GM21529 (cell line): ENCODE results near the gene ESPN.
A peak's percentile ranks its signal among the peaks of the same experiment; 100 is the strongest.
"Not testable (repeated sequence)": the region's sequence is repeated elsewhere in the genome, so short reads cannot be mapped to it uniquely, and the experiment has no call there.

Experiments
- ATAC-seq: cut with Tn5 transposase; IDR thresholded peaks from one replicate; pipeline ENCODE4 v1.9.1; 2021; ENCODE audit not compliant: unreplicated experiment

The ESPN gene, protein sequence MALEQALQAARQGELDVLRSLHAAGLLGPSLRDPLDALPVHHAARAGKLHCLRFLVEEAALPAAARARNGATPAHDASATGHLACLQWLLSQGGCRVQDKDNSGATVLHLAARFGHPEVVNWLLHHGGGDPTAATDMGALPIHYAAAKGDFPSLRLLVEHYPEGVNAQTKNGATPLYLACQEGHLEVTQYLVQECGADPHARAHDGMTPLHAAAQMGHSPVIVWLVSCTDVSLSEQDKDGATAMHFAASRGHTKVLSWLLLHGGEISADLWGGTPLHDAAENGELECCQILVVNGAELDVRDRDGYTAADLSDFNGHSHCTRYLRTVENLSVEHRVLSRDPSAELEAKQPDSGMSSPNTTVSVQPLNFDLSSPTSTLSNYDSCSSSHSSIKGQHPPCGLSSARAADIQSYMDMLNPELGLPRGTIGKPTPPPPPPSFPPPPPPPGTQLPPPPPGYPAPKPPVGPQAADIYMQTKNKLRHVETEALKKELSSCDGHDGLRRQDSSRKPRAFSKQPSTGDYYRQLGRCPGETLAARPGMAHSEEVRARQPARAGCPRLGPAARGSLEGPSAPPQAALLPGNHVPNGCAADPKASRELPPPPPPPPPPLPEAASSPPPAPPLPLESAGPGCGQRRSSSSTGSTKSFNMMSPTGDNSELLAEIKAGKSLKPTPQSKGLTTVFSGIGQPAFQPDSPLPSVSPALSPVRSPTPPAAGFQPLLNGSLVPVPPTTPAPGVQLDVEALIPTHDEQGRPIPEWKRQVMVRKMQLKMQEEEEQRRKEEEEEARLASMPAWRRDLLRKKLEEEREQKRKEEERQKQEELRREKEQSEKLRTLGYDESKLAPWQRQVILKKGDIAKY

GRCh38 chr1:6424619-6425593 lies at the start of gene ESPN:
TSS of gene ESPN (plus strand) at chr1:6424776. CDS start at chr1:6424956, 180 bp downstream.
- ATAC-seq = no peak

DNA sequence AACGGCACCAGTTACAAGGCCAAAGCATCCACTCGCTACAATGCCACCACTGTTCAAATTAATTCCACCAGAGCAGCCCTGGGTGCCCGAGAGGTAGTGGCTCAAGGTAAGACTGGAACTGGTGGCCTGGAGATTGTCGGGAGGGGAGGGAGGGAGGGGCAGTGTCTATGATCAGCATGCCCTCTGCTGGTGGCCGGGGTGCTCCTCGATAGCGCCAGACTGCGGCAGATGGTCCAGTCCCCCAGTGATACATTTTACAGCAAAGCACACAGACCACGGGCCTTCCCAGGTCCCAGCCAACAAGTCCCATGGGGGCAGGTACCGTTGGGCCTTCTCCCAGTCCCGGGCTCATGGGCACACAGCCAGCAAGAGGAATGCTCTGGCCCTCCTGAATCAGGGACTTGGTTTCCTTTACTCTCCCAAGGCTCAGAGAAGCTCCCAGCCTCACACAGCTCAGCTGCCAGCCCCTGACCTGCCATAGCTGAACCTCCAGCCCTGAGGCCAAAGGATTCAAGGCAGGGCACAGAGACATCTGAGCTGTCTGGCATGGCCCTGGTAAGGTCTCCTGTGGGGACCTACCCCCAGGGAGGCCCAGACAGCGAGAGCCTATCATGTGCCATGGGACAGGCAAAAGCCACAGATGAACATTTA lies 46.4 kb upstream of the ESPN start:
- no peak for ATAC-seq

DNA sequence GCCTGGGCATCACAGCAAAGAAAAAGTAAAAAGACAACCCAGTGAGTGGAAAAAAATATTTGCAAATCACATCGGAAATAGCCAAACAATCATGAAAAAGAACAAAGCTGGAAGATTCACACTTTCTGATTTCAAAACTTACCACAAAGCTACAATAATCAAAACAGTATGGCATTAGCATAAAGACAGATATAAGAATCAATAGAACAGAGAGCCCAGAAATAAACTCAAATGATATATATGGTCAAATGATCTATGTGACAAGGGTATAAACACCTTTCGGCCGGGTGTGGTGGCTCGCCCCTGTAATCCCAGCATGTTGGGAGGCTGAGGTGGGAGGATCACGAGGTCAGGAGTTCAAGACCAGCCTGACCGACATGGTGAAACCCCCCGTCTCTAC lies 44.5 kb upstream of the ESPN start:
- ATAC-seq = no peak

GRCh38 chr1:6384135-6384534 lies 40.4 kb upstream of the ESPN start:
- ATAC-seq = no peak

DNA sequence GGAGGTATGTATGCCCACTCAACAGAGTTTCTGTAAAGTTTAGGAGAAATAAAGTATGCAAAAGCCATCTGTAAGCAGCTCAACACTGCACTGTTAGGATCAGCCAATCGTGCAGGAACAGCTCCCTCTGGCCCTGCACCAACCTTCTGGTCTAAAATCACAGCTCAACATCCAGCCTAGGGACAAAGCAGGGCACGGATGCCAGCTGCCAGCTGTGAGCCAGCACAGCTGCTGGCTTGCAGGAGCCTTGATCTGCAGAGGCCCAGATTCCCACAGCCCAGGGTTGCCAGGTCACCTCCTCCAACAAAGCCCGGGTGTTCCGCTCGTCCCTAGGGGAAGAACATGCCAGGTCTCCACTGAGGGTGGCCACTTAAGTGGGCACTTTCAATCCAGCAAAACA lies 39.6 kb upstream of the ESPN start:
- no peak for ATAC-seq

GRCh38 chr1:6385488-6386191 lies 38.9 kb upstream of the ESPN start:
- no peak for ATAC-seq

DNA sequence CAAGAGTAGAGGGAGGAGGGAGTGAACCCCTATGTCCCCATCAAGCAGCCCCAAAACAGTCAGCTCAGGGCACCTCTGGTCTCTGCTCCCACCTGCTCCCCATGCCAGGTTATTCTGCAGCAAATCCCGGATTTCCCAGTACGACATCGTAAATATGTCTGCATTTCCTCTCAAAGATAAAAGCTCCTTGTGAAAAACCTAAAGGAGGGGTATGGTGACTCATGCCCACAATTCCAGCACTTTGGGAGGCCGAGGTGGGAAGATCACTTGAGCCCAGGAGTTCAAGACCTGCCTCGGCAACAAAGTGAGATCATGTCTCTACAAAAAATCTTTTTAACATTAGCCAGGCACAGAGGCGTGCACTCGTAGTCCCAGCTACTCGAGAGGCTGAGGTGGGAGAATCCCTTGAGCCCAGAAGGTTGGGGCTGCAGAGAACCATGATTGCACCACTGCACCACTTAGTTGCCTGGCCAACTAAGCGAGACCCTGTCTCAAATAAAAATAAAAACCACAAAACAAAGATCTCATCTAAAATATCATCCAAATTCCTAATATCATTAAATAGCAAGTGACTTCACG lies 38.1 kb upstream of the ESPN start:
- no peak for ATAC-seq

DNA sequence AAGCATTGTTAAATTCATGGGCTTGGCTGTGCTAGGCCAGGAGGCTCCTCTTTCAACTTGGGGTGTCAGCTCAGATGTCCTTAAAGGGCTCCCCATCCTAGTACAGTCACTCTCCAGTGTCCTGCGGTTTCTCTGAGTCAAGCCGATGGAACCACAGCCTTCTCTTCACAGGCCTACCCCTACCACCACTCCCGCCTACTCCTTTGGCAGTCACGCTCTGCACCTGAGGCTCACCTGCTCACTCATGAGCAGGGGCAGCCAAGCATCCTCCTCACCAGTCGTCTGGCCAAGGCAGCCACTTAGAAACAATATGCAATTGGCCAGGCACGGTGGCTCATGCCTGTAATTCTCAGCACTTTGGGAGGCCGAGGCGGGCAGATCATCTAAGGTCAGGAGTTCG lies 34.6 kb upstream of the ESPN start:
- no peak for ATAC-seq

DNA sequence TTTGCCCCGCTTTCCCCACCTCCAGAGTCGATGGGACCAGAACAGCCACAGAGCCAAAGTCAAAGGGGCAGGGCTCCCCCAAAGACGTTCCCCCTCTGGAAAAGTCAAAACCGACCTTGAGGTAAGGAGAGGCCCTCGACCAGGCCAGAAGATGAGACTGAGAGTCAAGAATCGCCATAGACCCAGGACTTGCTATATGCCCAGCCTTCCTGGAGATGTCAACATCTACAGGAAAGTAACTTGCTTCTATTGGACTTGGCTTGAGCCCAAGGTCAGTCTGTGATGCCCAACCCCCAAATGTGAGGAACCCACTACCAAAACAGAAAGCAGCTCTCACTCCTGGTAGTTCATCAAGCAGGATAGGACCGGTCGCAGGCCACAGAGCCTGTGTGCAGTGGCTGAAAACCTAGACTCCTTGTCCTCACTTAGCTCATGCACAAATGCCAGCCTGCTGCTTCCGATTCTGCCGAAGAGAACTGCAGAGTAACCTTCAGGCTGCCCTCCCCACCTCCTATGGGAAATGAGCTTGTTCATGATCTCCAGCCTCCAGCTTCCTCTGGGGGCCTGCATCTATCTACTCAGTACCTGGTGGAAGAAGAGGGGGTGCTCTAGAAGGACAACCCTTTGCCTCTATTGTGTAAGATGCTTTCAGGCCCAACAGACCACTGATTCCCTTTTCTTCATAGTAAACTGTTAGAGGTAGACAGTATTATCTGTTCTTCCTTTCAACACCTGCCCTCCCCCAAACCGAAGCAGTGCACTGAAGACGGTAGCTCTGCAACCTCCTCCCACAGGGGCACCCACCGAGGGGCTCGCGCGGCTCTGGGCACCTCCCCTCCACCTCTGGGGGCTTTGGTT lies 32.4 kb upstream of the ESPN start:
- no peak for ATAC-seq

- peak; percentile 11 for ATAC-seq
Measured at GRCh38 chr1:6392809-6393399, 31.7 kb upstream of the ESPN start.

- ATAC-seq = peak; percentile 77
Measured at GRCh38 chr1:6393400-6394187, 31.0 kb upstream of the ESPN start, which contains the start of gene ACOT7. TSS of gene ACOT7 (minus strand) at chr1:6393767. CDS start at chr1:6393399, 368 bp downstream.

DNA sequence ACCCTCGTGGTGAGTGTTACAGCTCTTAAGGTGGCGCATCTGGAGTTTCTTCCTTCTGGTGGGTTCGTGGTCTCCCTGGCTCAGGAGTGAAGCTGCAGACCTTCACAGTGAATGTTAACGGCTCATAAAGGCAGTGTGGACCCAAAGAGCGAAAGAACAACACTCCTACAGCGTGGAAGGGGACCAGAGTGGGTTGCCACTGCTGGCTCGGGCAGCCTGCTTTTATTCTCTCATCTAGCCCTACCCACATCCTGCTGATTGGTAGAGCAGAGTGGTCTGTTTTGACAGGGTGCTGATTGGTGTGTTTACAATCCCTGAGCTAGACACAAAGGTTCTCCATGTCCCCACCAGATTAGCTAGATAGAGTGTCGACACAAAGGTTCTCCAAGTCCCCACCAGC lies 29.4 kb upstream of the ESPN start:
- ATAC-seq = not testable (repeated sequence)

DNA sequence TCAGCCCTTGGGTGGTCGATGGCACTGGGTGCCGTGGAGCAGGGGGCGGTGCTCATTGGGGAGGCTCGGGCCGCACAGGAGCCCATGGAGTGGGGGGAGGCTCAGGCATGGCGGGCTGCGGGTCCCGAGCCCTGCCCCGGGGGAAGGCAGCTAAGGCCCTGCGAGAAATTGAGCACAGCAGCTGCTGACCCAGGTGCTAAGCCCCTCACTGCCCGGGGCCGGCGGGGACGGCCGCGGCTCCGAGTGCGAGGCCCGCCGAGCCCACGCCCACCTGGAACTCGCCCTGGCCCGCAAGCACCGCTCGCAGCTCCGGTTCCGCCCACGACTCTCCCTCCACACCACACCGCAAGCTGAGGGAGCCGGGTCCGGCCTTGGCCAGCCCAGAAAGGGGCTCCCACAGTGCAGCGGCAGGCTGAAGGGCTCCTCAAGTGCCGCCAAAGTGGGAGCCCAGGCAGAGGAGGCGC lies 28.8 kb upstream of the ESPN start:
- not testable (repeated sequence) for ATAC-seq

DNA sequence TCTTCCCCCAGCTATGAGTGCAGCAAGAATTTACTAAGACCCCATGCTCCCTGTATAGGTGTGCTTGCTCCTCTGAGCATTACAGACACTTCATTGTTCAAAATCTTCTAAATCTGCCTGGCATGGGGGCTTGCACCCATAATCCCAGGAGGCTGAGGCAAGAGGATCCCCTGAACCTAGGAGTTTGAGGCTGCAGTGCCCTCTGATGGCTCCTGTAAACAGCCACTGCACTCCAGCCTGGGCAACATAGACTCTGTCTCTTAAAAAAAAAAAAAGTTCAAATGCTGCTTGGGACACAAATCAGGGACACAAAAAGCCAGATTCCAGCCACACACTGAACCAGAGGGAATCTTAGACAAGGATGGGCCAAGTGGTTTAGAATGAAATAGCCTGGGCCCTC lies 27.6 kb upstream of the ESPN start:
- ATAC-seq = no peak

GRCh38 chr1:6397844-6398441 lies 26.6 kb upstream of the ESPN start:
- no peak for ATAC-seq

DNA sequence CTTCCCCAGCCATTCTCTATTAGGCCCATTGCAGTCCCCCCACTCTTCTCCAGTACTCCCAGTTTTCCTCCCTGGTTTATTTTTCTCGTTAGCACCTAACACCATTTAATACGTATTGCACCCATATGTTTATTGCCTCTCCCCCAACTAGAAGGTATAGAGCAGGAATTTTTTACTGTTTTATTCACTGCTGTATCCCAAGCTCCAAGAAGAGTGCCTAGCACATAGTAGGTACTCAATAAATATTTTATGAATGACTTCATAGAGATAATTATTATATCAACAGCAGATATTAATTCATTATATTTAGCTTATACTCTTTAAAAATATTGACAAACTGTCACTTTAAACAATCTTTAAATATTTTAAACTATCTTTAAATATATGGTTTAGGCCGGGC lies 25.3 kb upstream of the ESPN start:
- no peak for ATAC-seq

GRCh38 chr1:6401673-6402072 lies 22.9 kb upstream of the ESPN start:
- no peak for ATAC-seq
